Erythroblast (primary cell): ENCODE results near the gene CPNE2.

Experiments used
- GATA1 ChIP-seq: IDR thresholded peaks from 2 replicates; pipeline ENCODE4 v1.6.1; 2011; ENCODE audit warnings: low read depth, mild to moderate bottlenecking, control low read depth, low read length, moderate library complexity
- POLR2A ChIP-seq: IDR thresholded peaks from 2 replicates; pipeline ENCODE4 v1.6.1; 2011; ENCODE audit warnings: mild to moderate bottlenecking, low read length

DNA sequence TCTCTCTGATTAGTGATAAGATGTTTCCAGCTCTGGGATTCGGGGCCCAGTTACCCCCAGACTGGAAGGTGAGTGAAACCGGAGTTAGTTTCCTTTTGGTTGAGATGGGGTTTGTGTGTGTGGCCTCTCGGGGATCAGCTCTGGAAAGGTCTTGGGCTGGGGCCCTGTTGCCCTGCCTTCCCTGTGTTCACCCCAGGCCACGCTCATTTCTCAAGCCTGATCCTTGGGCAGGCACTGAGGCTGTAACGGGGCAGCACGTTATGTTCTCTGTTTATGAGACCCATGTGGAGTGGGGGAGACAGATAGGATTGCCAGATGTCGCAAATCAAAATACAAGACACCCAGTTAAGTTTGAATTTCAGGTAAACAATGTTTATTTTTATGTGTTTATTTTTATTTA, 35.5 kb downstream of the CPNE2 start:
- TF ChIP-seq POLR2A (no peak), GATA1 (no peak)
